ENCODE results near the gene DACT3.
A peak's percentile ranks its signal among the peaks of the same experiment; 100 is the strongest.

Gene DACT3

GRCh38 chr19:46685189-46685588 lies 24.2 kb upstream of the DACT3 start:
- no peak for DNase-seq (ENCODE audit: extremely low read depth, insufficient read length)
- TF ChIP-seq CTCF (IDR thresholded peaks at IDR 0.05; ENCODE audit: insufficient read depth, low read length, poor library complexity, severe bottlenecking): no peak
- Histone ChIP-seq H3K36me3 (ENCODE audit: control insufficient read depth, insufficient read depth, low read length) (peaks cover 33% of the 10 kb centered on the region), H3K4me3 (replicated peaks; ENCODE audit: low read depth, low read length) (no peak overlapping the region), H3K27me3 (replicated peaks; ENCODE audit: control insufficient read depth, insufficient read depth, low read length) (no peaks in the 10 kb centered on the region)

GRCh38 chr19:46678110-46678732 lies 17.2 kb upstream of the DACT3 start:
- no peak for TF ChIP-seq CTCF (IDR thresholded peaks at IDR 0.05; ENCODE audit: insufficient read depth, low read length, poor library complexity, severe bottlenecking)
- H3K27me3 ChIP-seq (replicated peaks; ENCODE audit: control insufficient read depth, insufficient read depth, low read length): no peaks in the 10 kb centered on the region
- no peak overlapping the region for H3K4me3 ChIP-seq (replicated peaks; ENCODE audit: low read depth, low read length)
- DNase-seq (ENCODE audit: extremely low read depth, insufficient read length): peak; percentile 66
- peaks cover 39% of the 10 kb centered on the region for H3K36me3 ChIP-seq (ENCODE audit: control insufficient read depth, insufficient read depth, low read length)

GRCh38 chr19:46674416-46675178 lies 13.6 kb upstream of the DACT3 start:
- peaks cover 34% of the 10 kb centered on the region for H3K36me3 ChIP-seq (ENCODE audit: control insufficient read depth, insufficient read depth, low read length)
- no peaks in the 10 kb centered on the region for H3K27me3 ChIP-seq (replicated peaks; ENCODE audit: control insufficient read depth, insufficient read depth, low read length)
- no peak for TF ChIP-seq CTCF (IDR thresholded peaks at IDR 0.05; ENCODE audit: insufficient read depth, low read length, poor library complexity, severe bottlenecking)
- DNase-seq (ENCODE audit: extremely low read depth, insufficient read length): no peak
- H3K4me3 ChIP-seq (replicated peaks; ENCODE audit: low read depth, low read length): no peak overlapping the region

- no peak for DNase-seq (ENCODE audit: extremely low read depth, insufficient read length)
- no peak overlapping the region for H3K4me3 ChIP-seq (replicated peaks; ENCODE audit: low read depth, low read length)
- H3K36me3 ChIP-seq (ENCODE audit: control insufficient read depth, insufficient read depth, low read length): peaks cover 12% of the 10 kb centered on the region
- H3K27me3 ChIP-seq (replicated peaks; ENCODE audit: control insufficient read depth, insufficient read depth, low read length): no peaks in the 10 kb centered on the region
- no peak for TF ChIP-seq CTCF (IDR thresholded peaks at IDR 0.05; ENCODE audit: insufficient read depth, low read length, poor library complexity, severe bottlenecking)
These were observed 9.8 kb upstream of the DACT3 start for GRCh38 chr19:46670813-46671212.

GRCh38 chr19:46668662-46669061 lies 7.7 kb upstream of the DACT3 start:
- no peak for TF ChIP-seq CTCF (IDR thresholded peaks at IDR 0.05; ENCODE audit: insufficient read depth, low read length, poor library complexity, severe bottlenecking)
- DNase-seq (ENCODE audit: extremely low read depth, insufficient read length): no peak
- Histone ChIP-seq H3K4me3 (replicated peaks; ENCODE audit: low read depth, low read length) (no peak overlapping the region), H3K36me3 (ENCODE audit: control insufficient read depth, insufficient read depth, low read length) (peaks cover 3% of the 10 kb centered on the region), H3K27me3 (replicated peaks; ENCODE audit: control insufficient read depth, insufficient read depth, low read length) (no peaks in the 10 kb centered on the region)

All from GM06990 (cell line).